Fibroblast of lung (primary cell): ENCODE results near the gene LMNB1. TPM values are rescaled to one million over a fixed set of nuclear protein-coding genes. Genes with fewer than 3 reads are reported as not detected.
"Not testable (repeated sequence)": the region's sequence is repeated elsewhere in the genome, so short reads cannot be mapped to it uniquely, and the experiment has no call there.

Experiments used
- DNase-seq, 2 donors: peaks; one replicate each; pipeline versions ENCODE4 v3.0.0 to v3.0.0-alpha.2; 2010; ENCODE audit warnings: low read depth in 2 of 2
- H2AFZ ChIP-seq: 2 replicates; pipeline ENCODE4 v1.5.1; 2012; ENCODE audit warnings: low read length, control low read depth, inconsistent platforms
- H3K27ac ChIP-seq: 2 replicates; pipeline ENCODE4 v1.5.1; 2011; ENCODE audit warnings: low read length, control low read depth; ENCODE audit not compliant: insufficient read depth
- H3K27me3 ChIP-seq: 2 replicates; pipeline ENCODE4 v1.5.1; 2011; ENCODE audit warnings: mild to moderate bottlenecking, low read length; ENCODE audit not compliant: control insufficient read depth, insufficient read depth
- H3K36me3 ChIP-seq: 2 replicates; pipeline ENCODE4 v1.5.1; 2011; ENCODE audit warnings: low read length; ENCODE audit not compliant: control insufficient read depth, insufficient read depth
- H3K4me1 ChIP-seq: 2 replicates; pipeline ENCODE4 v1.5.1; 2011; ENCODE audit warnings: low read length; ENCODE audit not compliant: control insufficient read depth, insufficient read depth; ENCODE audit errors: extremely low read depth
- H3K4me2 ChIP-seq: 2 replicates; pipeline ENCODE4 v1.5.1; 2011; ENCODE audit warnings: low read length, control low read depth; ENCODE audit not compliant: insufficient read depth; ENCODE audit errors: extremely low read depth
- H3K4me3 ChIP-seq, 4 experiments: fragments of 200-600 bp in 1 of 4; sonication (generic) in 1 of 4; replicated peaks in 1 of 4; 2 replicates each; pipeline ENCODE4 v1.5.1; 2011 to 2016; ENCODE audit warnings: low read length in 4 of 4, low read depth in 3 of 4, mild to moderate bottlenecking in 3 of 4, control low read depth in 2 of 4, inconsistent platforms in 1 of 4, mixed read lengths in 1 of 4; ENCODE audit not compliant: insufficient read depth in 1 of 4; ENCODE audit errors: control extremely low read depth in 1 of 4
- H3K79me2 ChIP-seq: 2 replicates; pipeline ENCODE4 v1.5.1; 2012; ENCODE audit warnings: mild to moderate bottlenecking, low read length, inconsistent platforms; ENCODE audit not compliant: control insufficient read depth, insufficient read depth
- H3K9ac ChIP-seq: 2 replicates; pipeline ENCODE4 v1.5.1; 2011; ENCODE audit warnings: mild to moderate bottlenecking, low read length, control low read depth; ENCODE audit not compliant: insufficient read depth
- H3K9me3 ChIP-seq: 2 replicates; pipeline ENCODE4 v1.5.1; 2012; ENCODE audit warnings: low read depth, low read length; ENCODE audit not compliant: control insufficient read depth, insufficient read depth
- H4K20me1 ChIP-seq: 2 replicates; pipeline ENCODE4 v1.5.1; 2011; ENCODE audit warnings: low read length; ENCODE audit not compliant: control insufficient read depth, insufficient read depth; ENCODE audit errors: extremely low read depth
- CTCF ChIP-seq, 2 donors: IDR thresholded peaks in 1 of 2; conservative IDR thresholded peaks in 1 of 2; 1 replicate in 1 of 2; 2 replicates in 1 of 2; pipeline ENCODE4 v1.5.1; 2011 to 2012; ENCODE audit warnings: low read length in 2 of 2, control low read depth in 1 of 2, inconsistent platforms in 1 of 2, low read depth in 1 of 2, mild to moderate bottlenecking in 1 of 2
- EZH2 ChIP-seq: IDR thresholded peaks from 2 replicates; pipeline ENCODE4 v1.5.1; 2012; ENCODE audit warnings: low read length, control low read depth, mild to moderate bottlenecking; ENCODE audit errors: missing control alignments
- polyA plus RNA-seq, 2 donors: library from polyadenylated mRNA; depleted of rRNA in 1 of 2; stranded (reverse) in 1 of 2; unstranded in 1 of 2; fragments of >200 nt; gene quantifications; 2 replicates each; pipeline ENCODE4 v1.2.1, GENCODE V29; 2011 to 2012; ENCODE audit warnings: missing spikeins in 1 of 2
- total RNA-seq: library from RNA; depleted of rRNA; stranded (reverse); fragments of >200 nt; gene quantifications from 2 replicates; pipeline ENCODE4 v1.2.1, GENCODE V29; 2014

The LMNB1 gene
- total and polyA plus RNA-seq, 2 donors (not counting 1 experiment from before 2014, with no cell fraction given), result 17.3 to 17.5 TPM

GRCh38 chr5:126837242-126837641, 60.3 kb downstream of the LMNB1 start:
- Histone ChIP-seq H3K36me3 (peaks cover 2% of the 10 kb centered on the region), H2AFZ (no peak overlapping the region), H3K9me3 (no peaks in the 10 kb centered on the region), H3K9ac (no peak overlapping the region), H4K20me1 (no peaks in the 10 kb centered on the region), H3K27me3 (no peaks in the 10 kb centered on the region), H3K27ac (no peak overlapping the region), H3K4me2 (no peak overlapping the region), H3K79me2 (no peaks in the 10 kb centered on the region), H3K4me3 (no peak overlapping the region), H3K4me1 (no peaks in the 10 kb centered on the region)
- DNase-seq, result no peak
- TF ChIP-seq CTCF (conservative IDR thresholded peaks at IDR 0.05 in 1 of 2, IDR thresholded peaks at IDR 0.05 in 1 of 2; ENCODE audit: low read depth in 1 of 2, low read length in 2 of 2), result no peak
- TF ChIP-seq EZH2, result no peak

GRCh38 chr5:126837906-126838539, 61.1 kb downstream of the LMNB1 start:
- no peak overlapping the region for H3K4me3 ChIP-seq
- peaks cover 2% of the 10 kb centered on the region for H3K36me3 ChIP-seq
- DNase-seq, result peak in 1 of 2 donors; percentile 62
- no peak overlapping the region for H3K4me2 ChIP-seq
- H3K27me3 ChIP-seq, result no peaks in the 10 kb centered on the region
- no peaks in the 10 kb centered on the region for H3K9me3 ChIP-seq
- H3K79me2 ChIP-seq, result no peaks in the 10 kb centered on the region
- H3K27ac ChIP-seq, result no peak overlapping the region
- no peaks in the 10 kb centered on the region for H4K20me1 ChIP-seq
- H3K9ac ChIP-seq, result no peak overlapping the region
- H3K4me1 ChIP-seq, result no peaks in the 10 kb centered on the region
- no peak overlapping the region for H2AFZ ChIP-seq
- TF ChIP-seq CTCF (conservative IDR thresholded peaks at IDR 0.05 in 1 of 2, IDR thresholded peaks at IDR 0.05 in 1 of 2; ENCODE audit: low read depth in 1 of 2, low read length in 2 of 2) (peak; percentile 47 to 51), EZH2 (no peak)

- not testable (repeated sequence) for H3K36me3 ChIP-seq, H3K4me1 ChIP-seq, H3K4me3 ChIP-seq, H3K79me2 ChIP-seq, H3K27ac ChIP-seq, H3K27me3 ChIP-seq, H4K20me1 ChIP-seq, H3K9me3 ChIP-seq, H2AFZ ChIP-seq, H3K9ac ChIP-seq, DNase-seq, H3K4me2 ChIP-seq
Observed at GRCh38 chr5:126839407-126839806, 62.5 kb downstream of the LMNB1 start.

GRCh38 chr5:126843375-126843774, 66.4 kb downstream of the LMNB1 start:
- H3K4me2 ChIP-seq, H2AFZ ChIP-seq, DNase-seq, H3K9me3 ChIP-seq, H3K9ac ChIP-seq, H3K4me1 ChIP-seq, H3K27ac ChIP-seq, H3K79me2 ChIP-seq, H3K4me3 ChIP-seq, H3K36me3 ChIP-seq, H3K27me3 ChIP-seq, H4K20me1 ChIP-seq: not testable (repeated sequence)

GRCh38 chr5:126845470-126846070, 68.6 kb downstream of the LMNB1 start:
- H3K9ac ChIP-seq, H3K9me3 ChIP-seq, H3K27ac ChIP-seq, H3K36me3 ChIP-seq, H3K4me3 ChIP-seq, H4K20me1 ChIP-seq, H3K4me2 ChIP-seq, DNase-seq, H3K27me3 ChIP-seq, H3K79me2 ChIP-seq, H3K4me1 ChIP-seq: not testable (repeated sequence)
- H2AFZ ChIP-seq, result peak overlapping the region; percentile 53
